Stomach (tissue), 4 donors: Measurements from ENCODE around the gene FKBP6.

Source experiments
- POLR2A ChIP-seq, 4 donors: fragments of 450-650 bp; IDR thresholded peaks; one replicate each; pipeline ENCODE4 v1.6.1; 2016; ENCODE audit warnings: antibody characterized with exemption in 4 of 4, control low read depth in 2 of 4, mild to moderate bottlenecking in 1 of 4, moderate library complexity in 1 of 4
- TF ChIP-seq, protein P1 (sequence below), 7 experiments: fragments of 450-650 bp in 4 of 7; fragments of 200-600 bp in 3 of 7; sonication (generic) in 3 of 7; IDR thresholded peaks; one replicate each; pipeline ENCODE4 v1.5.1; 2016 to 2019; ENCODE audit warnings: antibody characterized with exemption in 7 of 7, control low read depth in 2 of 7, mild to moderate bottlenecking in 1 of 7

DNA sequence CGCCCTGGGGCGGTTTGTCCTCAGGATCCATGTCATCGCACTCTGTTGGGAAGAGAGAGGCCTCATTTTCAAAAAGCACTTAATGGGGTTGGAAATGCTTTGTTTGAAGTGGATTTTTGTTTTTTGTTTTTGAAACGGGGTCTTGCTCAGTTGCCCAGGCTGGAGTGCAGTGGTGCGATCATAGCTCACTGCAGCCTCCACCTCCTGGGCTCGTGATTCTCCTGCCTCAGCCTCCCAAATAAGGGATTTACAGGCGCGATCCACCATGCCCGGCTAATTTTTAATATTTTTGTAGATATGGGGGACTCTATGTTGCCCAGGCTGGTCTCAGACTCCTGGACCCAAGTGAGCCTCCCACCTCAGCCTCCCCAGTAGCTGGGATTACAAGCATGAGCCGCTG lies 735 bp downstream of the FKBP6 start:
- TF ChIP-seq POLR2A (IDR thresholded peaks at IDR 0.05), result no peak
- TF ChIP-seq, protein P1, sequence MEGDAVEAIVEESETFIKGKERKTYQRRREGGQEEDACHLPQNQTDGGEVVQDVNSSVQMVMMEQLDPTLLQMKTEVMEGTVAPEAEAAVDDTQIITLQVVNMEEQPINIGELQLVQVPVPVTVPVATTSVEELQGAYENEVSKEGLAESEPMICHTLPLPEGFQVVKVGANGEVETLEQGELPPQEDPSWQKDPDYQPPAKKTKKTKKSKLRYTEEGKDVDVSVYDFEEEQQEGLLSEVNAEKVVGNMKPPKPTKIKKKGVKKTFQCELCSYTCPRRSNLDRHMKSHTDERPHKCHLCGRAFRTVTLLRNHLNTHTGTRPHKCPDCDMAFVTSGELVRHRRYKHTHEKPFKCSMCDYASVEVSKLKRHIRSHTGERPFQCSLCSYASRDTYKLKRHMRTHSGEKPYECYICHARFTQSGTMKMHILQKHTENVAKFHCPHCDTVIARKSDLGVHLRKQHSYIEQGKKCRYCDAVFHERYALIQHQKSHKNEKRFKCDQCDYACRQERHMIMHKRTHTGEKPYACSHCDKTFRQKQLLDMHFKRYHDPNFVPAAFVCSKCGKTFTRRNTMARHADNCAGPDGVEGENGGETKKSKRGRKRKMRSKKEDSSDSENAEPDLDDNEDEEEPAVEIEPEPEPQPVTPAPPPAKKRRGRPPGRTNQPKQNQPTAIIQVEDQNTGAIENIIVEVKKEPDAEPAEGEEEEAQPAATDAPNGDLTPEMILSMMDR (IDR thresholded peaks at IDR 0.05), result no peak
